MM.1S (cell line): ENCODE results near the gene CRIP2.

ENCODE experiments used
- CTCF ChIP-seq: fragments of 300-600 bp; sonication (generic); IDR thresholded peaks from 2 replicates; pipeline ENCODE4 v1.5.1; 2016; ENCODE audit warnings: antibody characterized with exemption, low read length, mixed read lengths
- EZH2phosphoT487 ChIP-seq: fragments of 300-600 bp; sonication (generic); IDR thresholded peaks from 2 replicates; pipeline ENCODE4 v1.6.1; 2018; ENCODE audit warnings: antibody characterized with exemption, low read length

DNA sequence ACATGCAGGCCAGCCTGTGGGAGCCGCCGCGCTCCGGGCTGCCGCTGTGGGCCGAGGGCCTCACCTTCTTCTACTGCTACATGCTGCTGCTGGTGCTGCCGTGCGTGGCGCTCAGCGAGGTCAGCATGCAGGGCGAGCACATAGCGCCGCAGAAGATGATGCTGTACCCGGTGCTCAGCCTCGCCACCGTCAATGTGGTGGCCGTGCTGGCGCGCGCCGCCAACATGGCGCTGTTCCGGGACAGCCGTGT, 54.6 kb downstream of the CRIP2 start:
- TF ChIP-seq CTCF (no peak), EZH2phosphoT487 (no peak)
